H1 (cell line): ENCODE data around the gene HABP2. TPM values are rescaled to one million over a fixed set of nuclear protein-coding genes. Genes with fewer than 3 reads are reported as not detected.

Source experiments
- CTCF ChIA-PET: fragments of 300-600 bp; sonication (Branson Sonifier 250); formaldehyde crosslinking; loops from one replicate; lab custom pipeline; 2021; ENCODE audit not compliant: partially characterized antibody; lab: Charles Lee
- POLR2A ChIA-PET: fragments of 300-600 bp; sonication (Branson Sonifier 250); formaldehyde crosslinking; loops from one replicate; lab custom pipeline; 2021; ENCODE audit warnings: inconsistent platforms; ENCODE audit not compliant: partially characterized antibody; lab: Charles Lee
- DNase-seq, 2 experiments: peaks; one replicate each; pipeline versions ENCODE4 v3.0.0 to v3.0.0-alpha.2; 2010 to 2022; ENCODE audit warnings: low spot score in 2 of 2, low read depth in 1 of 2, mixed read lengths in 1 of 2
- FAIRE-seq: peaks from 2 replicates; lab custom pipeline; 2011; peaks lifted over from hg19 to GRCh38; lab: Jason Lieb, UNC
- H2AFZ ChIP-seq: 2 replicates; pipeline ENCODE4 v1.8.1; 2012; ENCODE audit warnings: low read length, inconsistent platforms
- H2AK5ac ChIP-seq: 2 replicates; pipeline ENCODE4 v1.6.1; 2013; ENCODE audit warnings: low read depth, low read length
- H2BK120ac ChIP-seq: replicated peaks from 2 replicates; pipeline ENCODE3; 2013; ENCODE audit warnings: low read depth, low read length, inconsistent platforms
- H2BK12ac ChIP-seq: 2 replicates; pipeline ENCODE4 v1.6.1; 2013; ENCODE audit warnings: low read depth, low read length
- H2BK15ac ChIP-seq: 2 replicates; pipeline ENCODE4 v1.6.1; 2013; ENCODE audit warnings: low read length
- H2BK20ac ChIP-seq: 2 replicates; pipeline ENCODE4 v1.6.1; 2013; ENCODE audit warnings: low read length
- H2BK5ac ChIP-seq: 2 replicates; pipeline ENCODE4 v1.6.1; 2013; ENCODE audit warnings: low read depth, low read length
- H3K14ac ChIP-seq: 2 replicates; pipeline ENCODE4 v1.6.1; 2013; ENCODE audit warnings: inconsistent platforms; ENCODE audit not compliant: insufficient read length
- H3K18ac ChIP-seq: 2 replicates; pipeline ENCODE4 v1.6.1; 2013; ENCODE audit warnings: low read length; ENCODE audit errors: extremely low read depth
- H3K23ac ChIP-seq: 2 replicates; pipeline ENCODE4 v1.6.1; 2013; ENCODE audit warnings: inconsistent platforms; ENCODE audit not compliant: insufficient read length
- H3K23me2 ChIP-seq: 2 replicates; pipeline ENCODE4 v1.6.1; 2013; ENCODE audit warnings: low read depth, low read length
- H3K27ac ChIP-seq: 2 replicates; pipeline ENCODE4 v1.6.1; 2011; ENCODE audit warnings: low read depth, low read length, inconsistent platforms
- H3K27me3 ChIP-seq, 4 experiments: replicated peaks in 1 of 4; 1 replicate in 1 of 4; 2 replicates in 3 of 4; pipeline versions ENCODE4 v1.6.1 to v1.8.1; 2011 to 2013; ENCODE audit warnings: low read length in 3 of 4, mild to moderate bottlenecking in 3 of 4, inconsistent platforms in 2 of 4, mixed read lengths in 2 of 4, moderate library complexity in 1 of 4; ENCODE audit not compliant: control insufficient read depth in 3 of 4, insufficient read depth in 3 of 4; ENCODE audit errors: extremely low read depth in 1 of 4
- H3K36me3 ChIP-seq, 4 experiments: 2 replicates each; pipeline versions ENCODE4 v1.6.1 to v1.8.1; 2011 to 2013; ENCODE audit warnings: mild to moderate bottlenecking in 4 of 4, low read length in 3 of 4, moderate library complexity in 2 of 4, control low read depth in 1 of 4, inconsistent platforms in 1 of 4; ENCODE audit not compliant: insufficient read depth in 4 of 4, control insufficient read depth in 2 of 4
- H3K4ac ChIP-seq: replicated peaks from 2 replicates; pipeline ENCODE3; 2013; ENCODE audit warnings: low read length, low read depth, mixed read lengths, inconsistent platforms; ENCODE audit not compliant: insufficient read length
- H3K4me1 ChIP-seq, 4 experiments: replicated peaks in 1 of 4; 1 replicate in 1 of 4; 2 replicates in 3 of 4; pipeline versions ENCODE4 v1.6.1 to v1.8.1; 2011 to 2013; ENCODE audit warnings: low read length in 3 of 4, inconsistent platforms in 2 of 4, mixed read lengths in 1 of 4; ENCODE audit not compliant: insufficient read depth in 4 of 4, control insufficient read depth in 3 of 4
- H3K4me2 ChIP-seq, 2 experiments: 2 replicates each; pipeline versions ENCODE4 v1.6.1 to v1.8.1; 2011 to 2013; ENCODE audit warnings: low read depth in 2 of 2, low read length in 2 of 2, control low read depth in 1 of 2, inconsistent platforms in 1 of 2, mild to moderate bottlenecking in 1 of 2; ENCODE audit not compliant: insufficient read depth in 1 of 2
- H3K4me3 ChIP-seq, 4 experiments: fragments of 200-600, 300-600 bp in 1 of 4; sonication (generic), shearing (Covaris generic), sonication (Bioruptor Twin) in 1 of 4; 2 replicates each; pipeline versions ENCODE4 v1.5.1 to v1.8.1; 2011 to 2016; ENCODE audit warnings: low read length in 4 of 4, low read depth in 3 of 4, control low read depth in 2 of 4, inconsistent platforms in 2 of 4, mild to moderate bottlenecking in 2 of 4, mixed read lengths in 1 of 4, moderate library complexity in 1 of 4; ENCODE audit not compliant: insufficient read depth in 2 of 4; ENCODE audit errors: extremely low read depth in 1 of 4
- H3K56ac ChIP-seq: replicated peaks from 2 replicates; pipeline ENCODE3; 2013; ENCODE audit warnings: low read depth, mild to moderate bottlenecking, mixed read lengths, low read length, inconsistent platforms; ENCODE audit not compliant: insufficient read length
- H3K79me1 ChIP-seq: 2 replicates; pipeline ENCODE4 v1.6.1; 2013; ENCODE audit warnings: low read depth, low read length, control low read depth
- H3K79me2 ChIP-seq, 2 experiments: 2 replicates each; pipeline versions ENCODE4 v1.6.1 to v1.8.1; 2012 to 2013; ENCODE audit warnings: low read length in 2 of 2, mild to moderate bottlenecking in 2 of 2, inconsistent platforms in 1 of 2; ENCODE audit not compliant: insufficient read depth in 2 of 2, control insufficient read depth in 1 of 2
- H3K9ac ChIP-seq, 4 experiments: replicated peaks in 1 of 4; 1 replicate in 1 of 4; 2 replicates in 3 of 4; pipeline versions ENCODE4 v1.6.1 to v1.8.1; 2011 to 2013; ENCODE audit warnings: low read depth in 3 of 4, low read length in 3 of 4, control low read depth in 2 of 4, mild to moderate bottlenecking in 2 of 4, moderate library complexity in 2 of 4, inconsistent platforms in 1 of 4; ENCODE audit errors: extremely low read depth in 1 of 4
- H3K9me3 ChIP-seq, 2 experiments: 2 replicates each; pipeline versions ENCODE4 v1.6.1 to v1.8.1; 2012 to 2013; ENCODE audit warnings: mild to moderate bottlenecking in 2 of 2, moderate library complexity in 2 of 2, control low read depth in 1 of 2, inconsistent platforms in 1 of 2, low read depth in 1 of 2, low read length in 1 of 2, mixed read lengths in 1 of 2; ENCODE audit not compliant: insufficient read depth in 2 of 2
- H4K20me1 ChIP-seq, 2 experiments: replicated peaks in 1 of 2; 2 replicates each; pipeline versions ENCODE3 to v1.8.1; 2011 to 2013; ENCODE audit warnings: inconsistent platforms in 2 of 2, low read length in 2 of 2, mild to moderate bottlenecking in 1 of 2; ENCODE audit not compliant: insufficient read depth in 2 of 2, control insufficient read depth in 1 of 2
- H4K5ac ChIP-seq: 2 replicates; pipeline ENCODE4 v1.6.1; 2013; ENCODE audit warnings: low read length, low read depth, mixed read lengths, inconsistent platforms; ENCODE audit not compliant: insufficient read length
- H4K8ac ChIP-seq: 2 replicates; pipeline ENCODE4 v1.8.0; 2013; ENCODE audit warnings: mild to moderate bottlenecking, moderate library complexity, low read length, inconsistent platforms; ENCODE audit not compliant: insufficient read depth; ENCODE audit errors: extremely low read depth
- H4K91ac ChIP-seq: replicated peaks from 2 replicates; pipeline ENCODE3; 2013; ENCODE audit warnings: low read length, mixed read lengths, inconsistent platforms; ENCODE audit not compliant: insufficient read length
- BRCA1 ChIP-seq: IDR thresholded peaks from 2 replicates; pipeline ENCODE4 v1.6.1; 2012; ENCODE audit warnings: low read depth, low read length, improper control_type of control experiment
- CTBP2 ChIP-seq: IDR thresholded peaks from 2 replicates; pipeline ENCODE4 v1.7.0; 2011; ENCODE audit warnings: borderline replicate concordance, mild to moderate bottlenecking, moderate library complexity, mixed read lengths, low read length; ENCODE audit not compliant: insufficient read depth, insufficient read length
- FOSL1 ChIP-seq: IDR thresholded peaks from 2 replicates; pipeline ENCODE4 v1.6.1; 2011; ENCODE audit warnings: mild to moderate bottlenecking, low read depth, low read length, moderate library complexity; ENCODE audit not compliant: insufficient read depth
- NRF1 ChIP-seq: IDR thresholded peaks from 2 replicates; pipeline ENCODE4 v1.6.1; 2011; ENCODE audit warnings: mild to moderate bottlenecking, low read depth, low read length, improper control_type of control experiment
- POLR2AphosphoS5 ChIP-seq: IDR thresholded peaks from 2 replicates; pipeline ENCODE4 v1.6.1; 2011; ENCODE audit warnings: low read depth, low read length
- SIN3A ChIP-seq, 2 experiments: IDR thresholded peaks in 1 of 2; conservative IDR thresholded peaks in 1 of 2; 2 replicates each; pipeline ENCODE4 v1.6.1; 2011 to 2012; ENCODE audit warnings: low read length in 2 of 2, improper control_type of control experiment in 1 of 2, low read depth in 1 of 2, mild to moderate bottlenecking in 1 of 2
- SP2 ChIP-seq: IDR thresholded peaks from 2 replicates; pipeline ENCODE4 v1.6.1; 2012; ENCODE audit warnings: mild to moderate bottlenecking, low read length, inconsistent platforms
- TBP ChIP-seq: IDR thresholded peaks from 2 replicates; pipeline ENCODE4 v1.6.1; 2011; ENCODE audit warnings: low read depth, low read length, improper control_type of control experiment
- WGBS, 2 experiments: shearing (Covaris generic) in 1 of 2; methylation state at CpG; one replicate each; pipeline versions ENCODE4 v1.1.6 to v1.1.7; 2013 to 2015; ENCODE audit warnings: low lambda C conversion rate in 2 of 2, mixed read lengths in 2 of 2, inconsistent platforms in 1 of 2, low coverage in 1 of 2, missing lambda C conversion rate in 1 of 2; ENCODE audit not compliant: insufficient replicate concordance in 2 of 2, insufficient coverage in 1 of 2, insufficient read length in 1 of 2; ENCODE audit errors: extremely low coverage in 1 of 2, missing lambda C conversion rate in 1 of 2; 5-methylcytosine and 5-hydroxymethylcytosine counted together
- polyA plus RNA-seq, 7 experiments: library from polyadenylated mRNA; depleted of rRNA in 3 of 7; stranded (reverse) in 5 of 7; unstranded in 2 of 7; fragments of >200 nt in 5 of 7; fragments of 200-250 nt in 2 of 7; gene quantifications; 1 replicate in 5 of 7; 2 replicates in 1 of 7; 4 replicates in 1 of 7; pipeline versions ENCODE4 v1.2.1 to v1.2.3, GENCODE V29; 2011 to 2013; ENCODE audit warnings: missing spikeins in 2 of 7, mixed read lengths in 2 of 7
- total RNA-seq: library from RNA; stranded (reverse); fragmentation: NEBNext Ultra II Directional; extraction: Animal tissue kit (Norgen Biotek cat#: 25700); gene quantifications from 2 replicates; pipeline ENCODE4 v1.2.1, GENCODE V29; 2021
- TF ChIP-seq, protein P1 (sequence below): IDR thresholded peaks from 2 replicates; pipeline ENCODE4 v1.6.1; 2011; ENCODE audit warnings: low read depth, mild to moderate bottlenecking, low read length; ENCODE audit not compliant: insufficient read depth
- TF ChIP-seq, protein P2 (sequence below): IDR thresholded peaks from 2 replicates; pipeline ENCODE4 v1.6.1; 2012; ENCODE audit warnings: inconsistent platforms
- TF ChIP-seq, protein P3 (sequence below), 3 experiments: IDR thresholded peaks; 1 replicate in 2 of 3; 2 replicates in 1 of 3; pipeline versions ENCODE4 v1.5.1 to v1.6.1; 2011; ENCODE audit warnings: low read length in 3 of 3, mild to moderate bottlenecking in 3 of 3, inconsistent platforms in 2 of 3, low read depth in 1 of 3, moderate library complexity in 1 of 3; ENCODE audit not compliant: insufficient read depth in 1 of 3; ENCODE audit errors: control extremely low read depth in 1 of 3

The HABP2 gene
- total and polyA plus RNA-seq, 2 of the 8 experiments (the other 6 are each of a cell fraction or from before 2014, with no cell fraction given): not detected

DNA sequence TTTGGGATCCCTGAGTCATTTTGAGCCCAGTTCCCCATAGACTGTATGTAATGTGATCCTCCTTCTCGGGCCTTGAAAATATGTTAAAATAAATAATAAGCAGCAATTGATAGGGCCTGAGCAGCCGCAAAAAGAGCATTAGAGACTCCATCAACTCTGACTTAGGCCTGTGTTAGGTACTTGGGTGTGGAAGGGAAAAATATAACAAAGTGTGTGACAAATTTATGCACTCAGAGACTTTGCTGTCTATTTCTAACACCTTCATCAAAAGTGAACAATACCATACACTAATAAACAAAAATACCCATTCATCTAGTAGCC, 31.4 kb upstream of the HABP2 start:
- Histone ChIP-seq H3K4ac (no peak overlapping the region), H3K4me3 (no peak overlapping the region), H4K8ac (no peak overlapping the region), H2BK15ac (no peak overlapping the region), H3K4me2 (no peak overlapping the region), H3K14ac (no peak overlapping the region), H3K27me3 (no peaks in the 10 kb centered on the region; a peak in 1 of 7 replicates), H3K9me3 (no peaks in the 10 kb centered on the region), H4K5ac (no peak overlapping the region), H3K79me2 (no peaks in the 10 kb centered on the region), H3K9ac (no peak overlapping the region), H2BK12ac (no peak overlapping the region), H2BK20ac (no peak overlapping the region), H4K91ac (no peak overlapping the region), H2BK120ac (no peak overlapping the region), H4K20me1 (no peaks in the 10 kb centered on the region), H3K36me3 (no peaks in the 10 kb centered on the region), H2AFZ (no peak overlapping the region), H3K4me1 (no peaks in the 10 kb centered on the region), H3K23ac (no peak overlapping the region), H2BK5ac (no peak overlapping the region), H3K27ac (no peak overlapping the region), H3K79me1 (no peaks in the 10 kb centered on the region), H3K18ac (no peak overlapping the region), H2AK5ac (no peak overlapping the region), H3K23me2 (no peaks in the 10 kb centered on the region), H3K56ac (no peak overlapping the region)
- FAIRE-seq (no peak), DNase-seq (no peak)
- ChIA-PET CTCF (interaction anchor here (0.6 to 5.8 kb wide), 27 partner anchors 9 to 873 kb away, joined by 3 to 57 read pairs (median 7); no protein-coding TSS in a partner anchor), POLR2A (no interaction called here)
- 64% methylated on average over 2 of the region's 2 CpGs; no CpG with 5 or more reads in 1 of the 2 experiments for WGBS, 2 experiments
- TF ChIP-seq FOSL1 (no peak), CTBP2 (no peak), SP2 (no peak), SIN3A (conservative IDR thresholded peaks at IDR 0.05 in 1 of 2, IDR thresholded peaks at IDR 0.05 in 1 of 2; ENCODE audit: low read depth in 1 of 2, low read length in 2 of 2) (no peak), NRF1 (no peak), TBP (no peak), POLR2AphosphoS5 (no peak), BRCA1 (no peak)
- TF ChIP-seq, protein P1, sequence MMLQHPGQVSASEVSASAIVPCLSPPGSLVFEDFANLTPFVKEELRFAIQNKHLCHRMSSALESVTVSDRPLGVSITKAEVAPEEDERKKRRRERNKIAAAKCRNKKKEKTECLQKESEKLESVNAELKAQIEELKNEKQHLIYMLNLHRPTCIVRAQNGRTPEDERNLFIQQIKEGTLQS: no peak
- TF ChIP-seq, protein P2, sequence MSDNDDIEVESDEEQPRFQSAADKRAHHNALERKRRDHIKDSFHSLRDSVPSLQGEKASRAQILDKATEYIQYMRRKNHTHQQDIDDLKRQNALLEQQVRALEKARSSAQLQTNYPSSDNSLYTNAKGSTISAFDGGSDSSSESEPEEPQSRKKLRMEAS: no peak
- TF ChIP-seq, protein P3, sequence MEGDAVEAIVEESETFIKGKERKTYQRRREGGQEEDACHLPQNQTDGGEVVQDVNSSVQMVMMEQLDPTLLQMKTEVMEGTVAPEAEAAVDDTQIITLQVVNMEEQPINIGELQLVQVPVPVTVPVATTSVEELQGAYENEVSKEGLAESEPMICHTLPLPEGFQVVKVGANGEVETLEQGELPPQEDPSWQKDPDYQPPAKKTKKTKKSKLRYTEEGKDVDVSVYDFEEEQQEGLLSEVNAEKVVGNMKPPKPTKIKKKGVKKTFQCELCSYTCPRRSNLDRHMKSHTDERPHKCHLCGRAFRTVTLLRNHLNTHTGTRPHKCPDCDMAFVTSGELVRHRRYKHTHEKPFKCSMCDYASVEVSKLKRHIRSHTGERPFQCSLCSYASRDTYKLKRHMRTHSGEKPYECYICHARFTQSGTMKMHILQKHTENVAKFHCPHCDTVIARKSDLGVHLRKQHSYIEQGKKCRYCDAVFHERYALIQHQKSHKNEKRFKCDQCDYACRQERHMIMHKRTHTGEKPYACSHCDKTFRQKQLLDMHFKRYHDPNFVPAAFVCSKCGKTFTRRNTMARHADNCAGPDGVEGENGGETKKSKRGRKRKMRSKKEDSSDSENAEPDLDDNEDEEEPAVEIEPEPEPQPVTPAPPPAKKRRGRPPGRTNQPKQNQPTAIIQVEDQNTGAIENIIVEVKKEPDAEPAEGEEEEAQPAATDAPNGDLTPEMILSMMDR (IDR thresholded peaks at IDR 0.05; ENCODE audit: control extremely low read depth in 1 of 3, insufficient read depth in 1 of 3, low read depth in 1 of 3, low read length in 3 of 3): no peak
